Measurements from ENCODE around the gene RACK1.

Gene RACK1

DNA sequence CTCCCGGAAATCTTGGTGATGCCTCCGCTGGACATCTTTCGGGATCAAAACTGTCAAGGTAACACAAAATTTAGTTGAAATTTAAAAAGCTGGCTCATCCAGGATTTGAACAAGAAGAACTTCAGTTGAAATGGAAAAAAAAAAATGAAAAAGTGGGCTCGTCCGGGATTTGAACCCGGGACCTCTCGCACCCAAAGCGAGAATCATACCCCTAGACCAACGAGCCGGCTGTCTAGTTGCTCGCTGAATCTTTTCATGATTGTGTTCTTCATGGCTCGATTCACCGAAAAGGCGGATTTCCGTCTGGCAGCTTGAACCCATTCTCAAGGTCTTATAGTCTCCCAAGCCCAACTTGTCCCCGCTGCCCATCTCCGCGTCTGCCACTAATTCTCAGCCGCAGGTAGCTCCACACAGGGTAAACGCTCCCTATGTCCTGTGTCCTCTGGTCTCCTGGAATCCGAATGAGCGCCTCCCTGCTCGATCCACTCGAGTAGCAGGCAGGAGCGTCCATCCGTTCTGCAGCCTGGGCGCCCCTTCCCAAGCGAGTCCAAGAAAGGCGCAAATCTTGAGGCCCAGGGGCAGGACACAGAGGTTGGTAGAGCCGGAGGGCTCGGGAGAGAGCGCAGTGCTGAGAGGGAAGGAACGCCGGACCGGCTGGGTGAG lies 54.9 kb downstream of the RACK1 start:
- H3K9me3 ChIP-seq (ENCODE audit: control insufficient read depth, low read length), result no peaks in the 10 kb centered on the region
- peaks cover 10% of the 10 kb centered on the region for H3K4me1 ChIP-seq (ENCODE audit: control insufficient read depth, insufficient read depth, low read length, poor library complexity, severe bottlenecking)
- H3K27me3 ChIP-seq (replicated peaks; ENCODE audit: control insufficient read depth, insufficient read depth, low read length, poor library complexity, severe bottlenecking), result no peaks in the 10 kb centered on the region
- H3K4me3 ChIP-seq (ENCODE audit: insufficient read depth, low read depth, low read length, poor library complexity, severe bottlenecking), result peak overlapping the region; percentile 97
- peak; percentile 63 to 65 (median 64) for DNase-seq
- peak overlapping the region; percentile 64 for H3K27ac ChIP-seq (ENCODE audit: insufficient read depth, low read length, poor library complexity, severe bottlenecking)
- no peaks in the 10 kb centered on the region for H3K36me3 ChIP-seq (ENCODE audit: control insufficient read depth, insufficient read depth, low read length)

DNA sequence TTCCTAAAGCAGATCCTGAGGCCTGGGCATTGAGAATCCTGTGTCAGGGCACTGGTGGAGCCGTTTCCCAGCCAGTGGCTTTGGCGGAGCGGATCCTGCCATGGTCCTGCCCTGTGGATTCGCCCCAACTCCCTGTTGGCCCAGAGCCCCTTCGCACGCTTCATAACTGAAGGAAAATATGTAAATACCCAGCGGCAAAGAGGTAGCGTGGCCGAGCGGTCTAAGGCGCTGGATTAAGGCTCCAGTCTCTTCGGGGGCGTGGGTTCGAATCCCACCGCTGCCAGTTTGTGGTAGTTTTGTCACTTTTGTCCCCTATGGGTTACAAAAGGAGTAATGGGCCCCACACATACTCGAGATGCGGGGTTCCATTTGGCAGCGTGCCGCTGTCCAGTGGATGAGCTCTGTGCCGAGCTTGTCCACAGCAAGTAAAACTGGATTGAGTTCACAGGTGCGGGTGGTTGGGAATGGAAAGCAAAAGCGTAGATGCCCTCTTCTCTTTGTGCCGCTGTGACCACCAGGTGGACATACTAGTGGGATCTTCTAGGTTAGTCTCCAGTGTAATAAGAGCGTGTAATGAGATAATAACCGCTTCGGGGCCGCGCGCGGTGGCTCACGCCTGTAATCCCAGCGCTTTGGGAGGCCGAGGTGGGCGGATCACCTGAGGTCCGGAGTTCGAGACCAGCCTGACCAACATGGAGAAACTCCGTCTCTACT lies 56.0 kb downstream of the RACK1 start:
- Histone ChIP-seq H3K4me3 (ENCODE audit: insufficient read depth, low read depth, low read length, poor library complexity, severe bottlenecking) (no peak overlapping the region), H3K36me3 (ENCODE audit: control insufficient read depth, insufficient read depth, low read length) (no peaks in the 10 kb centered on the region), H3K4me1 (ENCODE audit: control insufficient read depth, insufficient read depth, low read length, poor library complexity, severe bottlenecking) (peaks cover 10% of the 10 kb centered on the region), H3K9me3 (ENCODE audit: control insufficient read depth, low read length) (no peaks in the 10 kb centered on the region), H3K27me3 (replicated peaks; ENCODE audit: control insufficient read depth, insufficient read depth, low read length, poor library complexity, severe bottlenecking) (no peaks in the 10 kb centered on the region), H3K27ac (ENCODE audit: insufficient read depth, low read length, poor library complexity, severe bottlenecking) (no peak overlapping the region)
- peak in 2 of 3 donors; percentile 33 to 34 for DNase-seq

DNA sequence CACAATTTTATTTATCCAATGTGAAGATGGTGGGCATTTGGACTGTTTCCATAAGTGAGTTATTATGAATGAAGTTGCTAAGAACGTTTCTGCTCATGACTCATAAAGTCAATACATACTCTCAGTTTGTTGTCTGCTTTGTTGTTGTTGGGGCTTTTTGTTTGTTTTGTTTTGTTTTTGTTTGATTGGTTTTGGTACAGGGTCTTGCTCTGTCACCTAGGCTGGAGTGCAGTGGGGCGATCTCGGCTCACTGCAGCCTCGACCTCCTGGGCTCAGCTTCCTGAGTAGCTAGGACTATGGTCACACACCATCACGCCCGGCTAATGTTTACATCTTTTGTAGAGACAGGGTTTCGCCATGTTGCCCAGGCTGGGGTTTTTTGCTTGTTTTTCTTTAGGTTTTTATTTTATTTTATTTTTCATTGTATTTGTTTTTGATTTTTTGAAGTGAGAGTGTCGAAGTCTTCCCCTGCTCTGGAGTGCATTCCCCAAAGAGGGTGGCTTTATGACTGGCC lies 56.7 kb downstream of the RACK1 start:
- no peak overlapping the region for H3K4me3 ChIP-seq (ENCODE audit: insufficient read depth, low read depth, low read length, poor library complexity, severe bottlenecking)
- no peaks in the 10 kb centered on the region for H3K36me3 ChIP-seq (ENCODE audit: control insufficient read depth, insufficient read depth, low read length)
- DNase-seq, result no peak
- peaks cover 7% of the 10 kb centered on the region for H3K4me1 ChIP-seq (ENCODE audit: control insufficient read depth, insufficient read depth, low read length, poor library complexity, severe bottlenecking)
- no peaks in the 10 kb centered on the region for H3K9me3 ChIP-seq (ENCODE audit: control insufficient read depth, low read length)
- no peaks in the 10 kb centered on the region for H3K27me3 ChIP-seq (replicated peaks; ENCODE audit: control insufficient read depth, insufficient read depth, low read length, poor library complexity, severe bottlenecking)
- H3K27ac ChIP-seq (ENCODE audit: insufficient read depth, low read length, poor library complexity, severe bottlenecking), result no peak overlapping the region
